Astrocyte (in vitro differentiated cells and primary cell): Measurements from ENCODE around the gene LTBP2. TPM values are rescaled to one million over a fixed set of nuclear protein-coding genes. Genes with fewer than 3 reads are reported as not detected.

Source experiments
- DNase-seq: peaks from one replicate; pipeline ENCODE4 v3.0.0-alpha.2; 2010; ENCODE audit warnings: low read depth
- FAIRE-seq: peaks from 2 replicates; lab custom pipeline; 2011; peaks lifted over from hg19 to GRCh38; lab: Jason Lieb, UNC
- H2AFZ ChIP-seq: 2 replicates; pipeline ENCODE4 v1.6.0; 2012; ENCODE audit warnings: low read depth, low read length, inconsistent platforms
- H3K27ac ChIP-seq: 2 replicates; pipeline ENCODE4 v1.5.1; 2011; ENCODE audit warnings: low read depth, low read length, inconsistent platforms
- H3K27me3 ChIP-seq: 2 replicates; pipeline ENCODE4 v1.6.0; 2011; ENCODE audit warnings: low read length, inconsistent platforms; ENCODE audit not compliant: insufficient read depth
- H3K36me3 ChIP-seq: 2 replicates; pipeline ENCODE4 v1.5.1; 2011; ENCODE audit warnings: low read length, inconsistent platforms; ENCODE audit not compliant: insufficient read depth
- H3K4me1 ChIP-seq: 2 replicates; pipeline ENCODE4 v1.5.1; 2011; ENCODE audit warnings: low read length, inconsistent platforms; ENCODE audit not compliant: insufficient read depth
- H3K4me2 ChIP-seq: 2 replicates; pipeline ENCODE4 v1.6.0; 2012; ENCODE audit warnings: low read length, inconsistent platforms
- H3K4me3 ChIP-seq: 2 replicates; pipeline ENCODE4 v1.5.1; 2011; ENCODE audit warnings: low read depth, mild to moderate bottlenecking, low read length, inconsistent platforms; ENCODE audit not compliant: insufficient read depth
- H3K79me2 ChIP-seq: 2 replicates; pipeline ENCODE4 v1.6.0; 2012; ENCODE audit warnings: mild to moderate bottlenecking, low read length, inconsistent platforms; ENCODE audit not compliant: insufficient read depth
- H3K9ac ChIP-seq: 2 replicates; pipeline ENCODE4 v1.6.0; 2012; ENCODE audit warnings: mild to moderate bottlenecking, low read length, inconsistent platforms
- H3K9me3 ChIP-seq: 2 replicates; pipeline ENCODE4 v1.5.1; 2012; ENCODE audit warnings: low read depth, mild to moderate bottlenecking, low read length, inconsistent platforms; ENCODE audit not compliant: insufficient read depth
- H4K20me1 ChIP-seq: 2 replicates; pipeline ENCODE4 v1.6.0; 2012; ENCODE audit warnings: low read length, inconsistent platforms; ENCODE audit not compliant: insufficient read depth
- H3K27ac Mint-ChIP-seq: one replicate; pipeline ENCODE4 v1.8.0; 2021; ENCODE audit warnings: mild to moderate bottlenecking, mixed read lengths; ENCODE audit not compliant: unreplicated experiment
- H3K27me3 Mint-ChIP-seq: one replicate; pipeline ENCODE4 v1.8.0; 2021; ENCODE audit warnings: low read depth, mixed read lengths; ENCODE audit not compliant: unreplicated experiment
- H3K36me3 Mint-ChIP-seq: one replicate; pipeline ENCODE4 v1.8.0; 2021; ENCODE audit warnings: low read depth, mixed read lengths; ENCODE audit not compliant: unreplicated experiment
- H3K4me1 Mint-ChIP-seq: one replicate; pipeline ENCODE4 v1.8.0; 2021; ENCODE audit warnings: low read depth, mixed read lengths; ENCODE audit not compliant: unreplicated experiment
- H3K4me3 Mint-ChIP-seq: one replicate; pipeline ENCODE4 v1.8.0; 2021; ENCODE audit warnings: mild to moderate bottlenecking, moderate library complexity, mixed read lengths; ENCODE audit not compliant: unreplicated experiment
- H3K9me3 Mint-ChIP-seq: one replicate; pipeline ENCODE4 v1.8.0; 2021; ENCODE audit warnings: mild to moderate bottlenecking, mixed read lengths; ENCODE audit not compliant: unreplicated experiment
- EZH2 ChIP-seq: IDR thresholded peaks from 2 replicates; pipeline ENCODE4 v1.6.1; 2012; ENCODE audit warnings: mild to moderate bottlenecking, low read length, inconsistent platforms; ENCODE audit not compliant: insufficient read depth
- total RNA-seq: library from RNA; stranded (reverse); gene quantifications from 2 replicates; pipeline ENCODE4 v1.2.1, GENCODE V29; 2021
- TF ChIP-seq, protein P1 (sequence below): IDR thresholded peaks from 2 replicates; pipeline ENCODE4 v1.5.1; 2011; ENCODE audit warnings: low read depth, mild to moderate bottlenecking, inconsistent platforms, low read length, moderate library complexity; ENCODE audit not compliant: insufficient read depth

Gene LTBP2
- total RNA-seq, 1 donor from 2014 or later: 162 TPM

GRCh38 chr14:74608959-74609611, 3.0 kb downstream of the LTBP2 start:
- H2AFZ ChIP-seq: no peak overlapping the region
- H3K36me3 ChIP-seq: no peaks in the 10 kb centered on the region
- no peak overlapping the region for H3K9ac ChIP-seq
- H3K27me3 ChIP-seq: no peaks in the 10 kb centered on the region
- H3K4me3 Mint-ChIP-seq: peak overlapping the region; percentile 92
- peaks cover 7% of the 10 kb centered on the region for H3K36me3 Mint-ChIP-seq
- no peak overlapping the region for H3K27ac Mint-ChIP-seq
- FAIRE-seq (peak; percentile 85), DNase-seq (peak; percentile 63)
- H3K9me3 Mint-ChIP-seq: no peaks in the 10 kb centered on the region
- H3K9me3 ChIP-seq: no peaks in the 10 kb centered on the region
- peaks cover 53% of the 10 kb centered on the region for H4K20me1 ChIP-seq
- peak overlapping the region; percentile 94 for H3K4me2 ChIP-seq
- TF ChIP-seq, protein P1, sequence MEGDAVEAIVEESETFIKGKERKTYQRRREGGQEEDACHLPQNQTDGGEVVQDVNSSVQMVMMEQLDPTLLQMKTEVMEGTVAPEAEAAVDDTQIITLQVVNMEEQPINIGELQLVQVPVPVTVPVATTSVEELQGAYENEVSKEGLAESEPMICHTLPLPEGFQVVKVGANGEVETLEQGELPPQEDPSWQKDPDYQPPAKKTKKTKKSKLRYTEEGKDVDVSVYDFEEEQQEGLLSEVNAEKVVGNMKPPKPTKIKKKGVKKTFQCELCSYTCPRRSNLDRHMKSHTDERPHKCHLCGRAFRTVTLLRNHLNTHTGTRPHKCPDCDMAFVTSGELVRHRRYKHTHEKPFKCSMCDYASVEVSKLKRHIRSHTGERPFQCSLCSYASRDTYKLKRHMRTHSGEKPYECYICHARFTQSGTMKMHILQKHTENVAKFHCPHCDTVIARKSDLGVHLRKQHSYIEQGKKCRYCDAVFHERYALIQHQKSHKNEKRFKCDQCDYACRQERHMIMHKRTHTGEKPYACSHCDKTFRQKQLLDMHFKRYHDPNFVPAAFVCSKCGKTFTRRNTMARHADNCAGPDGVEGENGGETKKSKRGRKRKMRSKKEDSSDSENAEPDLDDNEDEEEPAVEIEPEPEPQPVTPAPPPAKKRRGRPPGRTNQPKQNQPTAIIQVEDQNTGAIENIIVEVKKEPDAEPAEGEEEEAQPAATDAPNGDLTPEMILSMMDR: peak; percentile 99
- TF ChIP-seq EZH2: no peak
- H3K4me1 ChIP-seq: peaks cover 40% of the 10 kb centered on the region
- H3K27ac ChIP-seq: no peak overlapping the region
- H3K27me3 Mint-ChIP-seq: no peaks in the 10 kb centered on the region
- peaks cover 88% of the 10 kb centered on the region for H3K79me2 ChIP-seq
- peaks cover 33% of the 10 kb centered on the region for H3K4me1 Mint-ChIP-seq
- H3K4me3 ChIP-seq: peak overlapping the region; percentile 71

DNA sequence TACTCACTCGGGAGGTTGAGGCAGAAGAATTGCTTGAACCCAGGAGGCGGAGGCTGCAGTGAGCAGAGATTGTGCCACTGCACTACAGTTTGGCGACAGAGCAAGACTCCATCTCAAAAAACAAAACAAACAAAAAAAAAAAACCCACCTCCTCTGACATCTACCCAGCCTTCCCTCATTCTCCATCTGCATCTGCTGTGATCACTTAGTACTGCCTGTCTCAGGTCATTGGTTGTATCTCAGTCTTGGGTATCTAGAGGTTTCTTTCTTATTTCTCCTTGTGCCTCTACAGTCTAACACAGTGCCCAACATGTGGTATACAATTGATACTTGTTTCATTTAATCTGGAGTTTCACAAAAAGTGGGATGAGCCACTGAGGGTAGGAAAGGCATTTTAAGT, 5.3 kb downstream of the LTBP2 start:
- no peak overlapping the region for H3K4me2 ChIP-seq
- peaks cover 17% of the 10 kb centered on the region for H3K36me3 ChIP-seq
- H3K27ac ChIP-seq: no peak overlapping the region
- peaks cover 31% of the 10 kb centered on the region for H3K4me1 ChIP-seq
- H3K27me3 ChIP-seq: no peaks in the 10 kb centered on the region
- Mint-ChIP-seq H3K27me3 (no peaks in the 10 kb centered on the region), H3K27ac (no peak overlapping the region), H3K4me1 (peaks cover 28% of the 10 kb centered on the region), H3K4me3 (no peak overlapping the region), H3K36me3 (peaks cover 16% of the 10 kb centered on the region), H3K9me3 (no peaks in the 10 kb centered on the region)
- H3K9ac ChIP-seq: no peak overlapping the region
- peaks cover 90% of the 10 kb centered on the region for H3K79me2 ChIP-seq
- TF ChIP-seq, protein P1: no peak
- no peak for TF ChIP-seq EZH2
- H4K20me1 ChIP-seq: peaks cover 72% of the 10 kb centered on the region
- no peak overlapping the region for H2AFZ ChIP-seq
- no peaks in the 10 kb centered on the region for H3K9me3 ChIP-seq
- no peak for DNase-seq
- no peak for FAIRE-seq
- no peak overlapping the region for H3K4me3 ChIP-seq
